HepG2 (cell line): ENCODE data around the gene CGREF1. TPM values are rescaled to one million over a fixed set of nuclear protein-coding genes. Genes with fewer than 3 reads are reported as not detected.

Experiments used
- ATAC-seq: fragments of 200-7000 bp; cut with Tn5 transposase; 3 replicates; pipeline ENCODE4 v1.9.1; 2020; ENCODE audit warnings: mild to moderate bottlenecking, moderate library complexity
- BruUV-seq: library from RNA; stranded (reverse); fragments of 400-500 nt; replicated peaks from 2 replicates; lab custom pipeline; 2021; lab: Mats Ljungman, UMichigan
- CTCF ChIA-PET: fragments of 300-600 bp; formaldehyde crosslinking; extraction: SDS; loops from one replicate; lab custom pipeline; 2021; ENCODE audit warnings: low total read pairs, inconsistent platforms, low intra/inter-chr PET ratio; lab: Yijun Ruan, JAX
- POLR2A ChIA-PET: fragments of 350-600 bp; sonication (Branson Sonifier 250); formaldehyde crosslinking; loops from one replicate; lab custom pipeline; 2020; ENCODE audit warnings: antibody characterized with exemption, inconsistent platforms; lab: Yijun Ruan, JAX
- DNase-seq: peaks from one replicate; pipeline ENCODE4 v3.0.0-alpha.2; 2015; ENCODE audit warnings: low spot score
- FAIRE-seq: peaks from 3 replicates; lab custom pipeline; 2011; peaks lifted over from hg19 to GRCh38; lab: Jason Lieb, UNC
- H2AFZ ChIP-seq: one replicate; pipeline ENCODE4 v1.6.1; 2011; ENCODE audit warnings: low read length, inconsistent platforms
- H3K27ac ChIP-seq: fragments of 300-600 bp; 3 replicates; pipeline ENCODE4 v1.8.0; 2011; ENCODE audit warnings: mixed run types, mild to moderate bottlenecking, mixed read lengths, low read length, inconsistent platforms; ENCODE audit not compliant: insufficient read depth; ENCODE audit errors: extremely low read length
- H3K27me3 ChIP-seq, 2 experiments: fragments of 200-600 bp in 1 of 2; 2 replicates in 1 of 2; 3 replicates in 1 of 2; pipeline versions ENCODE4 v1.6.0 to v1.8.0; 2011; ENCODE audit warnings: low read length in 2 of 2, mild to moderate bottlenecking in 2 of 2, moderate library complexity in 2 of 2, inconsistent platforms in 1 of 2; ENCODE audit not compliant: insufficient read depth in 2 of 2, control insufficient read depth in 1 of 2
- H3K36me3 ChIP-seq, 2 experiments: fragments of 200-600 bp in 1 of 2; replicated peaks in 1 of 2; 2 replicates in 1 of 2; 3 replicates in 1 of 2; pipeline versions ENCODE4 v1.5.1 to v1.8.0; 2011; ENCODE audit warnings: low read length in 2 of 2, inconsistent platforms in 1 of 2; ENCODE audit not compliant: insufficient read depth in 2 of 2, control insufficient read depth in 1 of 2
- H3K4me1 ChIP-seq: 2 replicates; pipeline ENCODE4 v1.5.1; 2012; ENCODE audit warnings: low read length, inconsistent platforms; ENCODE audit not compliant: insufficient read depth
- H3K4me2 ChIP-seq: 2 replicates; pipeline ENCODE4 v1.6.0; 2011; ENCODE audit warnings: low read depth, low read length, inconsistent platforms
- H3K4me3 ChIP-seq, 3 experiments: fragments of 200-600 bp in 1 of 3; sonication (generic), shearing (Covaris generic) in 1 of 3; replicated peaks in 1 of 3; 2 replicates each; pipeline ENCODE4 v1.5.1; 2011 to 2016; ENCODE audit warnings: low read length in 3 of 3, inconsistent platforms in 2 of 3, low read depth in 2 of 3, mild to moderate bottlenecking in 2 of 3, control low read depth in 1 of 3, mixed read lengths in 1 of 3; ENCODE audit not compliant: insufficient read depth in 1 of 3
- H3K79me2 ChIP-seq: one replicate; pipeline ENCODE4 v1.6.1; 2011; ENCODE audit warnings: low read length, inconsistent platforms; ENCODE audit not compliant: insufficient read depth
- H3K9ac ChIP-seq: 2 replicates; pipeline ENCODE4 v1.6.0; 2011; ENCODE audit warnings: mild to moderate bottlenecking, low read depth, low read length, inconsistent platforms; ENCODE audit not compliant: insufficient read depth
- H3K9me3 ChIP-seq: 2 replicates; pipeline ENCODE4 v1.5.1; 2012; ENCODE audit warnings: mild to moderate bottlenecking, low read length
- H4K20me1 ChIP-seq: 2 replicates; pipeline ENCODE4 v1.6.0; 2011; ENCODE audit warnings: inconsistent platforms, mild to moderate bottlenecking, low read length, moderate library complexity; ENCODE audit not compliant: insufficient read depth
- CTCF ChIP-seq: sonication (generic); formaldehyde crosslinking; IDR thresholded peaks from 2 replicates; pipeline ENCODE4 v1.5.0; 2020; ENCODE audit warnings: mild to moderate bottlenecking, missing genetic modification reagents, moderate library complexity
- DMAP1 ChIP-seq: IDR thresholded peaks from 2 replicates; pipeline ENCODE4 v1.6.1; 2016
- DNMT1 ChIP-seq: sonication (generic); formaldehyde crosslinking; IDR thresholded peaks from 2 replicates; pipeline ENCODE4 v1.5.1; 2020; ENCODE audit warnings: mild to moderate bottlenecking, missing genetic modification reagents
- EP300 ChIP-seq, 3 experiments: sonication (generic) in 1 of 3; formaldehyde crosslinking in 1 of 3; IDR thresholded peaks; 2 replicates each; pipeline versions ENCODE4 v1.5.1 to v1.6.1; 2011 to 2020; ENCODE audit warnings: low read depth in 2 of 3, low read length in 2 of 3, borderline replicate concordance in 1 of 3, improper control_type of control experiment in 1 of 3, mild to moderate bottlenecking in 1 of 3, missing genetic modification reagents in 1 of 3, moderate library complexity in 1 of 3
- FOXK2 ChIP-seq: fragments of 450-650 bp; IDR thresholded peaks from 2 replicates; pipeline ENCODE4 v1.6.1; 2016
- GPN1 ChIP-seq: sonication (generic); formaldehyde crosslinking; IDR thresholded peaks from 2 replicates; pipeline ENCODE4 v1.5.1; 2020; ENCODE audit warnings: missing genetic modification reagents, borderline replicate concordance
- HINFP ChIP-seq: sonication (generic); formaldehyde crosslinking; IDR thresholded peaks from 2 replicates; pipeline ENCODE4 v1.4.0; 2020; ENCODE audit warnings: low read depth, mild to moderate bottlenecking, missing genetic modification reagents
- KLF13 ChIP-seq: sonication (generic); formaldehyde crosslinking; IDR thresholded peaks from 2 replicates; pipeline ENCODE4 v1.4.0; 2020; ENCODE audit warnings: mild to moderate bottlenecking, missing genetic modification reagents
- MBD4 ChIP-seq: IDR thresholded peaks from 2 replicates; pipeline ENCODE4 v1.6.1; 2012; ENCODE audit warnings: low read length, inconsistent platforms, borderline replicate concordance
- TBX2 ChIP-seq: sonication (generic); formaldehyde crosslinking; IDR thresholded peaks from 2 replicates; pipeline ENCODE4 v1.5.0; 2020; ENCODE audit warnings: missing genetic modification reagents, mild to moderate bottlenecking, borderline replicate concordance
- ZBTB39 ChIP-seq: sonication (generic); formaldehyde crosslinking; IDR thresholded peaks from 2 replicates; pipeline ENCODE4 v1.5.0; 2020; ENCODE audit warnings: missing genetic modification reagents
- ZNF275 ChIP-seq: sonication (generic); formaldehyde crosslinking; IDR thresholded peaks from 2 replicates; pipeline ENCODE4 v1.8.0; 2022; ENCODE audit warnings: missing genetic modification reagents, mild to moderate bottlenecking, inconsistent platforms, borderline replicate concordance
- ZNF414 ChIP-seq: sonication (generic); formaldehyde crosslinking; IDR thresholded peaks from 2 replicates; pipeline ENCODE4 v1.5.0; 2020; ENCODE audit warnings: missing genetic modification reagents
- ZNF589 ChIP-seq: sonication (generic); formaldehyde crosslinking; conservative IDR thresholded peaks from 2 replicates; pipeline ENCODE4 v1.8.0; 2022; ENCODE audit warnings: mild to moderate bottlenecking, moderate library complexity, missing genetic modification reagents
- WGBS: methylation state at CpG from one replicate; pipeline ENCODE4 v1.1.6; 2017; ENCODE audit warnings: low lambda C conversion rate; 5-methylcytosine and 5-hydroxymethylcytosine counted together
- in situ Hi-C: cut with HindIII; loops from 2 replicates; pipeline ENCODE4 v1.10.0; 2017; ENCODE audit warnings: low pct_unique_long_range_greater_than_20kb; ENCODE audit not compliant: extremely low pct_ligation_motif_present
- intact Hi-C: fragments of 100-400 bp; cut with micrococcal nuclease; formaldehyde crosslinking; loops from one replicate; pipeline ENCODE4 v1.10.0; 2022; ENCODE audit not compliant: unreplicated experiment
- polyA plus RNA-seq, 8 experiments: library from polyadenylated mRNA; depleted of rRNA in 3 of 8; stranded (reverse) in 7 of 8; unstranded in 1 of 8; fragments of >200 nt; fragmentation: Illumina TruSeq in 4 of 8; extraction: Trizol in 4 of 8; gene quantifications; 2 replicates each; pipeline versions ENCODE4 v1.2.1 to v1.2.3, GENCODE V29; 2011 to 2016; ENCODE audit warnings: low read depth in 4 of 8, missing spikeins in 1 of 8, mixed read lengths in 1 of 8; ENCODE audit not compliant: insufficient read depth in 1 of 8
- total RNA-seq, 5 experiments: library from RNA; depleted of rRNA; stranded (reverse); fragments of >200 nt; fragmentation: Illumina TruSeq; extraction: Trizol; gene quantifications; 2 replicates each; pipeline ENCODE4 v1.2.3, GENCODE V29; 2016; ENCODE audit warnings: low read depth in 1 of 5

Gene CGREF1
- total and polyA plus RNA-seq, 2 of the 13 experiments (the other 11 are each of a cell fraction or from before 2014, with no cell fraction given): 13.9 to 23.4 TPM

GRCh38 chr2:27093430-27094352, 25.2 kb downstream of the CGREF1 start:
- peaks cover 4 to 27% of the 10 kb centered on the region in 2 experiments for H3K36me3 ChIP-seq
- H2AFZ ChIP-seq: no peak overlapping the region
- TSS peak; percentile 58 for BruUV-seq
- ChIA-PET POLR2A (interaction anchor here (0.6 to 4.8 kb wide), 32 partner anchors 7 to 1215 kb away, joined by 3 to 61 read pairs (median 5); partner anchors contain the start of genes ABHD1, AGBL5, ATRAID and CGREF1), CTCF (no interaction called here)
- peaks cover 43% of the 10 kb centered on the region for H3K79me2 ChIP-seq
- in situ Hi-C loops: no loop called here
- H3K4me1 ChIP-seq: peaks cover 83% of the 10 kb centered on the region
- no peaks in the 10 kb centered on the region for H3K27me3 ChIP-seq
- WGBS: 31% methylated on average over 6 of the region's 6 CpGs
- FAIRE-seq (peak; percentile 96), ATAC-seq (peak; percentile 85), DNase-seq (peak; percentile 94)
- H3K4me3 ChIP-seq: peak overlapping the region; percentile 23 to 59 (median 24)
- no peaks in the 10 kb centered on the region for H3K9me3 ChIP-seq
- intact Hi-C loops: loop anchor here (5.0 kb wide), 1 partner anchor 306 kb away; the partner anchor contains the start of gene CENPA
- peak overlapping the region; percentile 96 for H3K4me2 ChIP-seq
- peak overlapping the region; percentile 97 for H3K27ac ChIP-seq
- H4K20me1 ChIP-seq: no peaks in the 10 kb centered on the region
- peak overlapping the region; percentile 79 for H3K9ac ChIP-seq
- TF ChIP-seq ZNF589 (CRISPR knock-in tag): peak; percentile 44; the same call in 1 of the 2 replicates
- peak; percentile 90 for TF ChIP-seq ZNF414 (CRISPR knock-in tag)
- no peak for TF ChIP-seq DNMT1 (CRISPR knock-in tag)
- TF ChIP-seq EP300 (IDR thresholded peaks at IDR 0.05; ENCODE audit: low read depth in 2 of 2, low read length in 2 of 2): peak in 1 of 2 experiments; percentile 74; a peak in 2 of 4 replicates
- TF ChIP-seq EP300 (CRISPR knock-in tag; IDR thresholded peaks at IDR 0.05; ENCODE audit: borderline replicate concordance): no peak; the same call in 1 of the 2 replicates
- TF ChIP-seq FOXK2: peak; percentile 63; the same call in 1 of the 2 replicates
- TF ChIP-seq CTCF (CRISPR knock-in tag): peak; percentile 60
- TF ChIP-seq KLF13 (CRISPR knock-in tag): peak; percentile 81; the same call in 1 of the 2 replicates
- TF ChIP-seq GPN1 (CRISPR knock-in tag): no peak
- TF ChIP-seq DMAP1: peak; percentile 52
- TF ChIP-seq TBX2 (CRISPR knock-in tag): no peak; the same call in 1 of the 2 replicates
- TF ChIP-seq ZBTB39 (CRISPR knock-in tag): peak; percentile 83; the same call in 1 of the 2 replicates
- TF ChIP-seq ZNF275 (CRISPR knock-in tag): 0 out of 2 replicates have a peak, but pooled peaks have one; percentile 9
- peak; percentile 78 for TF ChIP-seq HINFP (CRISPR knock-in tag)
- TF ChIP-seq MBD4: no peak
